Body of pancreas (tissue), 4 donors: ENCODE data around the gene ARMC3.

Source experiments
- CTCF ChIP-seq, 7 experiments: fragments of 450-650 bp in 4 of 7; fragments of 200-600 bp in 3 of 7; sonication (generic) in 3 of 7; IDR thresholded peaks; one replicate each; pipeline ENCODE4 v1.5.1; 2016 to 2019; ENCODE audit warnings: antibody characterized with exemption in 7 of 7
- POLR2A ChIP-seq, 3 donors: fragments of 450-650 bp; IDR thresholded peaks; one replicate each; pipeline ENCODE4 v1.6.1; 2016; ENCODE audit warnings: antibody characterized with exemption in 3 of 3, mild to moderate bottlenecking in 2 of 3

- no peak for TF ChIP-seq CTCF (IDR thresholded peaks at IDR 0.05)
- TF ChIP-seq POLR2A (IDR thresholded peaks at IDR 0.05), result no peak
Observed at GRCh38 chr10:23040002-23040401, 112.1 kb downstream of the ARMC3 start.
